Mucosa of rectum (tissue), 2 donors: Measurements from ENCODE around the gene KIAA0930.

Experiments
- H3K27ac ChIP-seq, 2 donors: one replicate each; pipeline ENCODE4 v1.7.0; 2013; ENCODE audit warnings: inconsistent platforms in 2 of 2, low read depth in 2 of 2, low read length in 2 of 2
- H3K27me3 ChIP-seq, 2 donors: one replicate each; pipeline ENCODE4 v1.7.0; 2013; ENCODE audit warnings: low read length in 2 of 2; ENCODE audit not compliant: control insufficient read depth in 2 of 2, insufficient read depth in 2 of 2
- H3K36me3 ChIP-seq, 2 donors: one replicate each; pipeline ENCODE4 v1.7.0; 2013; ENCODE audit warnings: low read length in 2 of 2; ENCODE audit not compliant: control insufficient read depth in 2 of 2, insufficient read depth in 2 of 2
- H3K4me1 ChIP-seq, 2 donors: one replicate each; pipeline ENCODE4 v1.7.0; 2013; ENCODE audit warnings: low read length in 2 of 2, mild to moderate bottlenecking in 1 of 2; ENCODE audit not compliant: control insufficient read depth in 2 of 2, insufficient read depth in 2 of 2
- H3K4me3 ChIP-seq, 2 donors: one replicate each; pipeline ENCODE4 v1.7.0; 2013; ENCODE audit warnings: low read length in 2 of 2
- H3K9ac ChIP-seq, 2 donors: one replicate each; pipeline ENCODE4 v1.7.0; 2013; ENCODE audit warnings: low read length in 2 of 2, low read depth in 1 of 2, mild to moderate bottlenecking in 1 of 2
- H3K9me3 ChIP-seq, 2 donors: one replicate each; pipeline ENCODE4 v1.7.0; 2013; ENCODE audit warnings: low read length in 2 of 2; ENCODE audit not compliant: control insufficient read depth in 2 of 2
- donor health status: healthy.
- donor health status: Normal muscosa, but diverticular disease.

The KIAA0930 gene

DNA sequence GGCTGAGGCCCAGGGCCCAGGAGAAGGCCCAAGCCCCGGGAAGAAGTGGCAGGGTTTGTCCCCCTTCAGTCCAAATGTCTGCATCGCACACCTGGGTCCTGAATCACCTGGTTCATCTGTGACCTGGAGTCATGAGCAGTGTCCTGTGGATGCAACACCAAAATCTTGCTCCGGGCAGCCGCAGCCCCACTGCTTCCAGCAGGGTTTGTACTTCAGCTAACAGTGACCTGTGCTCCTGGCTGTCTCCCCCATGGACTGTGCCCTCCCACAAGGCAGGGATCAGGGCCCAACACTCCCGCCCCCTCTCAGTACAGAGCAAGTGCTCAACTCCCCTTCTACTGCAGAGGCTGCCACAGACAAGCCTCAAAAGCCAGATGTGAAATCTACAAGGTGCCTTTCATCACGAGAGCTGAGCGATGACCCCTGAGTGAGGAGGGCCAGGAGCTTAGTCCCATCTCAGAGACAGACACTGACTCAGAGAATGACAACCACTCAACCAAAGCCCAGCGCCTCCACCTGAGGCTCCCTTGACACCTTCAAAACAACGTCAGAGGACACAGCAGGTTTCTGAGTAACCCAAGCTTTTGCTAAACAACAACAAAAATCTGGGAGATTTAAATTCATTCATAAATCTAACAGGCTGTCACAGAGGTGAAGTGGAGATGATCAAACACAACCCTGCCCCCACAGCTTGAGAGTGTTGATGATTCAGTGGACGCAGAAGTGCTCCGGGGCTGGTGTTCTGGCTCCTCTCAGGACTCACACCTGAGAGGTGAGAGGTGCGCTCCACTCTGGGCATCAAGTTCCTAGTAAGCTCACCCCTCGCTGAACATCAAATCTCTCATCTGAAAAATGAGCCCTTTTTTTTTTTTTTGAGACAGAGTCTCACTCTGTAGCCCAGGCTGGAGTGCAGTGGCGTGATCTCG lies 3.4 kb downstream of the KIAA0930 start:
- Histone ChIP-seq H3K36me3 (no peaks in the 10 kb centered on the region), H3K4me1 (peaks cover 20 to 26% of the 10 kb centered on the region in 2 donors), H3K27me3 (no peaks in the 10 kb centered on the region), H3K9me3 (no peaks in the 10 kb centered on the region), H3K4me3 (no peak overlapping the region), H3K9ac (no peak overlapping the region), H3K27ac (no peak overlapping the region)

DNA sequence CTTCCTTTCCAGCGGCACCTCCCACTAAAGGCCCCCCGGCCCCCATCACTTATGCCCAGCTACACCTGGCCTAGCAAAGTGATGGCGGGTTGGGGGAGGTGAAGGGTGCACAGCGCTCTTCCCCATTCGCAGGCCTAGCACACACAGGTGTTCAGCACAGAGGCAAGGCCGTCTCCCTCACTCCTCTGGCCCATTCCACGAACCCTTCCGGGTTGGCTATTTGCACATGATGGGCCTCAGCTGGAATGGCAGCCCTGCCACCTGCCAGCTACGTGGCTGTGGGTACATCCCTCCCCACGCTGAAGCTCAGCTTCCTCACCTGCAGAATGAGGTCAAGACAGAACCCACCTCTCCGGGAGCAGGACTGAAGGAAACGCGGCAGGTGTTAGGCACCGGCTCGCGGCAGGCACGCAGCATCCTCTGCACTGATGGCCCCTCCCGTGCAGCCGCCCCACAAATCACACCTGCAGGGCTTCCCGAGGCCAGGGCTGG lies 4.8 kb downstream of the KIAA0930 start:
- peaks cover 13 to 21% of the 10 kb centered on the region in 2 donors for H3K4me1 ChIP-seq
- H3K36me3 ChIP-seq = no peaks in the 10 kb centered on the region
- no peak overlapping the region for H3K4me3 ChIP-seq
- peak overlapping the region; percentile 53 to 68 for H3K27ac ChIP-seq
- no peaks in the 10 kb centered on the region for H3K9me3 ChIP-seq
- H3K27me3 ChIP-seq = no peaks in the 10 kb centered on the region
- H3K9ac ChIP-seq = peak overlapping the region in 1 of 2 donors; percentile 17

DNA sequence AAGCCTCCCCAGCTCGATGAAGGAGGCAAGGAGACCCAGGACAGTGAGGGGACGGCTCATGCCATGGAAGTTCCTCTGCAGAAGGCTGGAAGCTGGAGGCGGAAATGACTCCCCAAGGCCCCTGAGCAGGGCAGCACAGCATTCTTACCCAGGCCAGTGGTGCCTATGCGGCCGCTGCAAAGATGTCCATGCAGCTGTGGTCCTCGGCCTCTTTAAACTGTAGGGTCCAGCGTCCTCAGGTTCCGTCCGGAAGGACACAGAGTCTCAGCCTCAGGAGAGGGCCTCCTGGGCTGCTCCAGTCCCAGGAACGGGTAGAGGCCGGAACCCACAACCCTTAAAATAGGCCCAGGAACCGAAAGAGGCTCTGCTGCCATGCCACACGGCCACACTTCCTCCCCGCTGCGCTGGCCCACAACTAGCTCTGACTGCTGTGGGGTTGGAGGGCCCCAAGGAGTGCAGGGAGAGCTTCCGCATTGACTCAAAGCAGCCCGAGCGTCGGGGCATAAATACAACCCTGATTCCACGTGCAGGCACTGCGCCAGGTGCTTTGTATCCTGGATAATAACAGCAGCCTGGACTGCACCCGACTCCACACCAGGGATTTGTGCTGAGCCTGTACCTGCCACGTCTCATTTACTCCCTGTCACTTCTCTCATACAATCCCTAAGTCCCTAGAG lies 5.5 kb downstream of the KIAA0930 start:
- Histone ChIP-seq H3K9ac (peak overlapping the region in 1 of 2 donors; percentile 17), H3K36me3 (no peaks in the 10 kb centered on the region), H3K4me3 (peak overlapping the region in 1 of 2 donors; percentile 20), H3K27me3 (no peaks in the 10 kb centered on the region), H3K4me1 (peaks cover 13 to 21% of the 10 kb centered on the region in 2 donors), H3K9me3 (no peaks in the 10 kb centered on the region), H3K27ac (peak overlapping the region; percentile 53 to 68)

DNA sequence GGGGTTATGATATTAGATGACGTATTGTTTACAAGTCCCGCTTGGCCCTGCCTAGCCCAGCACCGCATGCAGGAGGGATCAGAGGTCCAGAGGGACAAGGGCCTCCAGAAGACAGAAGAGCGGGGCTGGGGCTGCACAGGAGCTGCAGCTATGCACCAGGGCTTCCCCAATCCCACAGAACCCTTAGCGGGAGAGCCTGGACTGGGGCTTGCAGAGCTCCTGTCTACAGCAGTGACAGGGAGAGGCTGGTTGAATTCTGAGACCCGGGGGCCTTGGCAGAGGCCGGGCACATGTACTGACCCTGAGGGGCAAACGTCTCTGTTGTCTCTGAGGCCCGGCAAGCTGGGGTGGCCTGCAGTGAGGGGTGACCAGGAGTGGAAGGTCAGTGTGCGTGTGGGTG lies 6.9 kb downstream of the KIAA0930 start:
- Histone ChIP-seq H3K36me3 (no peaks in the 10 kb centered on the region), H3K4me3 (no peak overlapping the region), H3K27me3 (no peaks in the 10 kb centered on the region), H3K9me3 (no peaks in the 10 kb centered on the region), H3K27ac (no peak overlapping the region), H3K9ac (no peak overlapping the region), H3K4me1 (peaks cover 3 to 12% of the 10 kb centered on the region in 2 donors)

DNA sequence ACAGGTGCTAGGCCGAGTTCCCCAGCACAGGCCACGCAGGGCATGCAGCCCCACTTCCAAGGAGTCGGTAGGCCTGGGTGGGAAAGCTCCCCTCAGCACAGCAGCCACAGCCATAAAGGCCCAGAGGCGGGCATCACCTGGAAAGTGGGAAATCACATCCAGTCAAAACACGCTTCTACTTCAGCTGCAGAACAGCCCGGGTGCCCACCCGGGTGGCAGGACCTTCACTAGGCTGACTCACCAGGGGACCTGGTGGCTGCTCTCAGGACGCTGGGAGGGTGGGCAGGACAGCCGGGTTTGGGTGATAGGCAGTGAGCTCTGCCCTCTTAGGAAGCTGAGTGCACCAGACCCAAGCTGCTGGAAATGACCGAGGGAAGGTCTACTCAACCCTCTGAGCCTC lies 7.3 kb downstream of the KIAA0930 start:
- no peak overlapping the region for H3K4me3 ChIP-seq
- no peaks in the 10 kb centered on the region for H3K36me3 ChIP-seq
- no peak overlapping the region for H3K27ac ChIP-seq
- no peaks in the 10 kb centered on the region for H3K9me3 ChIP-seq
- no peak overlapping the region for H3K9ac ChIP-seq
- peaks cover 3 to 11% of the 10 kb centered on the region in 2 donors for H3K4me1 ChIP-seq
- H3K27me3 ChIP-seq = no peaks in the 10 kb centered on the region

DNA sequence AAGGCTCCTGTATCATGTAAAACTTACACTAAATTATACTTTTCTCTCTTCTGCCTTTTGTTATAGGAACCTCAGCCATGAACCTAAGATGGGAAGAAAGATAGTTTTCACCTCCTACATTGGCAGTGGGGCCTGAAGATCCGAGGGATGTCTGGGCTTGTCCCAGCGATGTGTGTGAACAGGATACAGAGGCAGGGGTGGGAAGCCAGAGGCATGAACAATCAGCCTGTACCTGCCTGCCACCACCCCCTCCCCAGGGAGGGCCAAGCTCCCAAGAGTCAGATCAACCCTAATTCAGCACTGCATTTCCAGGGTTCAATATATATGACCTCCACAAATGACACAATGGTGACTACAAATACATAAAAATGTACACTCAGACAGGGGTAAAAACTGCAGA lies 9.4 kb downstream of the KIAA0930 start:
- no peak overlapping the region for H3K27ac ChIP-seq
- H3K9ac ChIP-seq = no peak overlapping the region
- H3K9me3 ChIP-seq = no peaks in the 10 kb centered on the region
- H3K36me3 ChIP-seq = no peaks in the 10 kb centered on the region
- H3K27me3 ChIP-seq = no peaks in the 10 kb centered on the region
- no peak overlapping the region for H3K4me3 ChIP-seq
- peaks cover 12% of the 10 kb centered on the region in 2 donors for H3K4me1 ChIP-seq

DNA sequence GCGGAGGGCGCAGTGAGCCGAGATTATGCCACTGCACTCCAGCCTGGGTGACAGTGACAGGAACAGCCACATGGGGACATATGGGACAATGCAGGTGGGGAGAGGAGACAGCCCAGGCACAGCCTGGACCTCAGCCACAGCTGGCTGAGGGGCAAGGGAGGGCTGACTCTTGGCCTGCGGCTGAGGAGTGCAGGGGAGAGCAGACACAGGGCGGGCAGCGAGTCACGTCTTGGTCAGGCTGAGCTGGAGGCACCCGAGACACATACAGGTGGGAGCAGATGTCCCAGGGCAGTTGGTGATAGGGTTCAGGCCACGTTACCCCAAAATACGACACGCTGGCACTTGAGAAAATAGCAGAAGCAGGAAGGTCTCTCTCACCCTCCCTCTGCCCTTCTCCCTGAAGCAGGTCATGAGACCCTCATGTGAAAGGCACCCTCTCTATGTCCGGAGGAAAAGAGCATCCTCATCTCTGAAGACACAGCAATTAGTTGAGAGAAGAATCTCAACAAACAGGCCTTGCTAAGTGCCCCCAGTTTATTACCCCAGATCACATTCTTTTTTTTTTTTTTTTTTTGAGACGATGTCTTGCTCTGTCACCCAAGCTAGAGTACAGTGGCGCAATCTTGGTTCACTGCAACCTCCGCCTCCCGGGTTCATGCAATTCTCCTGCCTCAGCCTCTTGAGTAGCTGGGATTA lies 10.5 kb downstream of the KIAA0930 start:
- Histone ChIP-seq H3K27ac (no peak overlapping the region), H3K9me3 (no peaks in the 10 kb centered on the region), H3K36me3 (no peaks in the 10 kb centered on the region), H3K4me3 (no peak overlapping the region), H3K27me3 (no peaks in the 10 kb centered on the region), H3K4me1 (peaks cover 5 to 14% of the 10 kb centered on the region in 2 donors), H3K9ac (no peak overlapping the region)

DNA sequence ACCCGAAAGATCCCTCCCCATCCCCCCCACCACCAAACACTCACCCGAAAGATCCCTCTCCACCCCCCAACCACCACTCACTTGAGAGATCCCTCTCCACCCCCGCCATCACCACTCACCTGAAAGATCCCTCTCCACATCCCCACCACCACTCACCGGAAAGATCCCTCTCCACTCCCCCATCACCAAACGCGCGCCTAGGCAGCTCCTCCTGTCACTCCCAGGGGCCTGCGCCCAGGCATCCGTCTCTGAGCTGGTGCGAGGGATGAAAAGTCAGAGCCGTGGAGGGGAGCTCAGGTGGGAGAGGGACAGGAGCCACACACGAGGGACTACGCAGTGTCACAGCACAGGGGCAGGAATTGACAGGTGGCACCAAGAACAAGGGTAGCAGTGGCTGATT lies 11.5 kb downstream of the KIAA0930 start:
- peaks cover 5 to 14% of the 10 kb centered on the region in 2 donors for H3K4me1 ChIP-seq
- H3K36me3 ChIP-seq = no peaks in the 10 kb centered on the region
- H3K4me3 ChIP-seq = no peak overlapping the region
- no peaks in the 10 kb centered on the region for H3K9me3 ChIP-seq
- no peak overlapping the region for H3K9ac ChIP-seq
- no peak overlapping the region for H3K27ac ChIP-seq
- no peaks in the 10 kb centered on the region for H3K27me3 ChIP-seq

DNA sequence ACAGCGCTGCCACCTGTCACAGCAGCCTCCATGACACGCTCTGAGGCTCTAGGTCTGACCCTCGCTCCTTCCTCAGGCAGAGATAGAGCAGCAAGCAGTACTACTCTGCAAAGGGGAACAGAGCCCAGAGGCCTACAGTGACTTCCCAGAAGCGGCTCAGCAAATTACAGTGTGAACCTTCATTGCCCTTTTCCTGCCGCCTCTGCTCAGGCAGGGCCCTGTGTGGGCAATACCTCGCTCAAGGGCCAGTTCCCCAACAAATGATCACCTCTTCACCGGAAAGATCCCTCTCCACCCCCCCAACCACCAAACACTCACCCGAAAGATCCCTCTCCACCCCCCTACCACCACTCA lies 12.3 kb downstream of the KIAA0930 start:
- H3K9ac ChIP-seq = no peak overlapping the region
- H3K9me3 ChIP-seq = no peaks in the 10 kb centered on the region
- no peaks in the 10 kb centered on the region for H3K27me3 ChIP-seq
- H3K4me3 ChIP-seq = no peak overlapping the region
- peaks cover 5 to 11% of the 10 kb centered on the region in 2 donors for H3K4me1 ChIP-seq
- H3K27ac ChIP-seq = peak overlapping the region in 1 of 2 donors; percentile 9
- no peaks in the 10 kb centered on the region for H3K36me3 ChIP-seq
